Urinary bladder (tissue), 4 donors: ENCODE results near the gene NNMT. TPM values are rescaled to one million over a fixed set of nuclear protein-coding genes. Genes with fewer than 3 reads are reported as not detected.
"Not testable (repeated sequence)": the region's sequence is repeated elsewhere in the genome, so short reads cannot be mapped to it uniquely, and the experiment has no call there.

ENCODE experiments used
- DNase-seq: peaks from one replicate; pipeline ENCODE4 v3.0.0-alpha.2; 2015; ENCODE audit errors: extremely low spot score
- H3K27ac ChIP-seq: one replicate; pipeline ENCODE4 v1.5.1; 2013; ENCODE audit warnings: low read depth, mild to moderate bottlenecking, moderate library complexity
- H3K36me3 ChIP-seq: one replicate; pipeline ENCODE4 v1.6.1; 2013; ENCODE audit warnings: mild to moderate bottlenecking, moderate library complexity; ENCODE audit not compliant: insufficient read depth
- H3K4me1 ChIP-seq: one replicate; pipeline ENCODE4 v1.6.1; 2013; ENCODE audit warnings: mild to moderate bottlenecking, moderate library complexity; ENCODE audit not compliant: insufficient read depth
- H3K4me3 ChIP-seq: one replicate; pipeline ENCODE4 v1.5.1; 2013; ENCODE audit warnings: low read depth, low read length
- WGBS: extraction: QIAGEN DNeasy Blood & Tissue Kit; methylation state at CpG from one replicate; pipeline ENCODE4 v1.1.7; 2013; 5-methylcytosine and 5-hydroxymethylcytosine counted together
- polyA plus RNA-seq: library from polyadenylated mRNA; stranded (reverse); fragments of 200-250 nt; gene quantifications from one replicate; pipeline ENCODE4 v1.2.3, GENCODE V29; 2013
- total RNA-seq: library from RNA; depleted of rRNA; stranded (reverse); fragments of >200 nt; gene quantifications from one replicate; pipeline ENCODE4 v1.2.3, GENCODE V29; 2014
- donor health status: healthy with polysubstance abuse.
- donor health status: healthy.

NNMT gene
- total and polyA plus RNA-seq, 2 donors: 9.7 to 388 TPM

- 95% methylated on average over 1 of the region's 1 CpG for WGBS
- DNase-seq: no peak
- H3K36me3 ChIP-seq: no peaks in the 10 kb centered on the region
- no peak overlapping the region for H3K27ac ChIP-seq
- H3K4me1 ChIP-seq: no peaks in the 10 kb centered on the region
- no peak overlapping the region for H3K4me3 ChIP-seq
Measured at GRCh38 chr11:114314096-114314495, 17.9 kb downstream of the NNMT start.

GRCh38 chr11:114315749-114316368, 19.7 kb downstream of the NNMT start:
- Histone ChIP-seq H3K4me3 (no peak overlapping the region), H3K4me1 (no peaks in the 10 kb centered on the region), H3K27ac (no peak overlapping the region), H3K36me3 (no peaks in the 10 kb centered on the region)
- WGBS: 33% methylated on average over 13 of the region's 13 CpGs
- no peak for DNase-seq

GRCh38 chr11:114316980-114317786, 21.0 kb downstream of the NNMT start:
- Histone ChIP-seq H3K36me3 (no peaks in the 10 kb centered on the region), H3K4me3 (no peak overlapping the region), H3K4me1 (no peaks in the 10 kb centered on the region), H3K27ac (no peak overlapping the region)
- no peak for DNase-seq
- 84% methylated on average over 5 of the region's 5 CpGs for WGBS

- DNase-seq: no peak
- no peaks in the 10 kb centered on the region for H3K4me1 ChIP-seq
- H3K4me3 ChIP-seq: no peak overlapping the region
- WGBS: 22% methylated on average over 5 of the region's 5 CpGs
- H3K27ac ChIP-seq: no peak overlapping the region
- no peaks in the 10 kb centered on the region for H3K36me3 ChIP-seq
Measured at GRCh38 chr11:114317787-114318137, 21.6 kb downstream of the NNMT start.

GRCh38 chr11:114318361-114318760, 22.2 kb downstream of the NNMT start:
- Histone ChIP-seq H3K36me3 (no peaks in the 10 kb centered on the region), H3K4me3 (no peak overlapping the region), H3K27ac (no peak overlapping the region), H3K4me1 (no peaks in the 10 kb centered on the region)
- 33% methylated on average over 4 of the region's 4 CpGs for WGBS
- DNase-seq: no peak

GRCh38 chr11:114319716-114320328, 23.6 kb downstream of the NNMT start:
- Histone ChIP-seq H3K4me1 (no peaks in the 10 kb centered on the region), H3K36me3 (no peaks in the 10 kb centered on the region), H3K4me3 (no peak overlapping the region), H3K27ac (no peak overlapping the region)
- DNase-seq: no peak
- 62% methylated on average over 5 of the region's 5 CpGs for WGBS

- H3K36me3 ChIP-seq: no peaks in the 10 kb centered on the region
- DNase-seq: no peak
- WGBS: 58% methylated on average over 6 of the region's 6 CpGs
Measured at GRCh38 chr11:114321621-114322257, 25.5 kb downstream of the NNMT start.

GRCh38 chr11:114322934-114323333, 26.7 kb downstream of the NNMT start:
- DNase-seq: no peak
- Histone ChIP-seq H3K36me3 (no peaks in the 10 kb centered on the region), H3K4me1 (no peaks in the 10 kb centered on the region), H3K4me3 (no peak overlapping the region), H3K27ac (no peak overlapping the region)
- 94% methylated on average over 2 of the region's 2 CpGs for WGBS

More at GRCh38 chr11:114321621-114322257, 25.5 kb downstream of the NNMT start:
- no peak overlapping the region for H3K27ac ChIP-seq
- no peaks in the 10 kb centered on the region for H3K4me1 ChIP-seq
- no peak overlapping the region for H3K4me3 ChIP-seq

- Histone ChIP-seq H3K4me1 (no peaks in the 10 kb centered on the region), H3K27ac (no peak overlapping the region), H3K4me3 (no peak overlapping the region), H3K36me3 (no peaks in the 10 kb centered on the region)
- DNase-seq: no peak
- 89% methylated on average over 4 of the region's 4 CpGs for WGBS
Measured at GRCh38 chr11:114326151-114326550, 30.0 kb downstream of the NNMT start.

GRCh38 chr11:114326776-114327175, 30.6 kb downstream of the NNMT start:
- no peak for DNase-seq
- WGBS: 98% methylated on average over 2 of the region's 2 CpGs
- Histone ChIP-seq H3K4me3 (no peak overlapping the region), H3K4me1 (no peaks in the 10 kb centered on the region), H3K27ac (no peak overlapping the region), H3K36me3 (no peaks in the 10 kb centered on the region)

GRCh38 chr11:114330373-114330772, 34.2 kb downstream of the NNMT start:
- WGBS: 75% methylated on average over 1 of the region's 1 CpG
- Histone ChIP-seq H3K4me3 (no peak overlapping the region), H3K27ac (no peak overlapping the region), H3K4me1 (no peaks in the 10 kb centered on the region), H3K36me3 (no peaks in the 10 kb centered on the region)
- no peak for DNase-seq

GRCh38 chr11:114340311-114341131, 44.3 kb downstream of the NNMT start:
- no peak overlapping the region for H3K27ac ChIP-seq

GRCh38 chr11:114341667-114342066, 45.5 kb downstream of the NNMT start:
- WGBS: 90% methylated on average over 3 of the region's 3 CpGs
- H3K27ac ChIP-seq, DNase-seq, H3K36me3 ChIP-seq, H3K4me3 ChIP-seq, H3K4me1 ChIP-seq: not testable (repeated sequence)

More at GRCh38 chr11:114340311-114341131, 44.3 kb downstream of the NNMT start:
- Histone ChIP-seq H3K4me1 (no peaks in the 10 kb centered on the region), H3K4me3 (no peak overlapping the region), H3K36me3 (no peaks in the 10 kb centered on the region)
- peak; percentile 23 for DNase-seq
- WGBS: 31% methylated on average over 18 of the region's 18 CpGs
